HG02623 (cell line): ENCODE data around the gene NHS.

Experiments
- ATAC-seq: cut with Tn5 transposase; IDR thresholded peaks from one replicate; pipeline ENCODE4 v1.9.1; 2021; ENCODE audit warnings: moderate library complexity; ENCODE audit not compliant: unreplicated experiment

The NHS gene

GRCh38 chrX:17655211-17656034 is 280.4 kb downstream of the NHS start:
- no peak for ATAC-seq

GRCh38 chrX:17656035-17656418 is 281.0 kb downstream of the NHS start:
- ATAC-seq: no peak

- no peak for ATAC-seq
These were observed 281.6 kb downstream of the NHS start for GRCh38 chrX:17656556-17656955.

GRCh38 chrX:17662391-17662790 is 287.4 kb downstream of the NHS start:
- no peak for ATAC-seq

GRCh38 chrX:17668929-17669328 is 293.9 kb downstream of the NHS start:
- no peak for ATAC-seq

GRCh38 chrX:17669458-17669857 is 294.5 kb downstream of the NHS start:
- ATAC-seq: no peak

GRCh38 chrX:17669891-17670290 is 294.9 kb downstream of the NHS start:
- no peak for ATAC-seq

GRCh38 chrX:17670874-17671273 is 295.9 kb downstream of the NHS start:
- no peak for ATAC-seq

GRCh38 chrX:17674601-17675000 is 299.6 kb downstream of the NHS start:
- ATAC-seq: no peak

GRCh38 chrX:17679261-17679660 is 304.3 kb downstream of the NHS start:
- no peak for ATAC-seq

- no peak for ATAC-seq
These were observed 304.8 kb downstream of the NHS start for GRCh38 chrX:17679820-17680219.

GRCh38 chrX:17680732-17681413 is 305.9 kb downstream of the NHS start:
- ATAC-seq: no peak

- no peak for ATAC-seq
These were observed 307.3 kb downstream of the NHS start for GRCh38 chrX:17682259-17682658.

GRCh38 chrX:17685026-17685425 is 310.0 kb downstream of the NHS start:
- no peak for ATAC-seq

GRCh38 chrX:17687648-17688047 is 312.6 kb downstream of the NHS start:
- no peak for ATAC-seq

GRCh38 chrX:17689971-17690409 is 315.0 kb downstream of the NHS start:
- ATAC-seq: peak; percentile 58

- no peak for ATAC-seq
These were observed 317.8 kb downstream of the NHS start for GRCh38 chrX:17692709-17693346.

- no peak for ATAC-seq
These were observed 322.2 kb downstream of the NHS start for GRCh38 chrX:17697191-17697590.

GRCh38 chrX:17700976-17701375 is 326.0 kb downstream of the NHS start:
- ATAC-seq: no peak

GRCh38 chrX:17703201-17703600 is 328.2 kb downstream of the NHS start:
- no peak for ATAC-seq

GRCh38 chrX:17705211-17705610 is 330.2 kb downstream of the NHS start:
- ATAC-seq: no peak

GRCh38 chrX:17706676-17707075 is 331.7 kb downstream of the NHS start:
- no peak for ATAC-seq
